ENCODE data around the gene NRXN2.
"Not testable (repeated sequence)": the region's sequence is repeated elsewhere in the genome, so short reads cannot be mapped to it uniquely, and the experiment has no call there.

Gene NRXN2

DNA sequence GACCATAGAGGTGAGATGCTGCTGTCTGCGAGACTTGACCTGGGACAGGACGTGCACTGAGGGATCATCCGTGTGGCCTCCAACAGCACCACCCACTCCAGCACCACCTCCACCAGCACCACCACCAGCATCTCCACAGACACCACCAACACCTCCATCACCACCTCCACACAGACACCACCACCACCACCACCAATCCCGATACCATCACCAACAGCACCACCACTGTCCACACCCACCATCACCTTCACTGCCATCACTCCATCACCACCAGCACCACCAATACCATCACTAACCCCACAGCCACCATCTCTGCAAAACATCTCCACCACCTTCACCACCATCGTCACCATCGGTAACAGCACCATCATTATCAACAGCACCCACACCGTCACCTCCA lies 158.6 kb downstream of the NRXN2 start:
- no peak for DNase-seq (ENCODE audit: low read depth in 2 of 2)
- TF ChIP-seq, protein P1, sequence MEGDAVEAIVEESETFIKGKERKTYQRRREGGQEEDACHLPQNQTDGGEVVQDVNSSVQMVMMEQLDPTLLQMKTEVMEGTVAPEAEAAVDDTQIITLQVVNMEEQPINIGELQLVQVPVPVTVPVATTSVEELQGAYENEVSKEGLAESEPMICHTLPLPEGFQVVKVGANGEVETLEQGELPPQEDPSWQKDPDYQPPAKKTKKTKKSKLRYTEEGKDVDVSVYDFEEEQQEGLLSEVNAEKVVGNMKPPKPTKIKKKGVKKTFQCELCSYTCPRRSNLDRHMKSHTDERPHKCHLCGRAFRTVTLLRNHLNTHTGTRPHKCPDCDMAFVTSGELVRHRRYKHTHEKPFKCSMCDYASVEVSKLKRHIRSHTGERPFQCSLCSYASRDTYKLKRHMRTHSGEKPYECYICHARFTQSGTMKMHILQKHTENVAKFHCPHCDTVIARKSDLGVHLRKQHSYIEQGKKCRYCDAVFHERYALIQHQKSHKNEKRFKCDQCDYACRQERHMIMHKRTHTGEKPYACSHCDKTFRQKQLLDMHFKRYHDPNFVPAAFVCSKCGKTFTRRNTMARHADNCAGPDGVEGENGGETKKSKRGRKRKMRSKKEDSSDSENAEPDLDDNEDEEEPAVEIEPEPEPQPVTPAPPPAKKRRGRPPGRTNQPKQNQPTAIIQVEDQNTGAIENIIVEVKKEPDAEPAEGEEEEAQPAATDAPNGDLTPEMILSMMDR (IDR thresholded peaks at IDR 0.05; ENCODE audit: low read depth, low read length) = no peak
- H3K4me3 ChIP-seq (replicated peaks in 1 of 2; ENCODE audit: low read depth in 2 of 2, low read length in 2 of 2) = no peak overlapping the region

DNA sequence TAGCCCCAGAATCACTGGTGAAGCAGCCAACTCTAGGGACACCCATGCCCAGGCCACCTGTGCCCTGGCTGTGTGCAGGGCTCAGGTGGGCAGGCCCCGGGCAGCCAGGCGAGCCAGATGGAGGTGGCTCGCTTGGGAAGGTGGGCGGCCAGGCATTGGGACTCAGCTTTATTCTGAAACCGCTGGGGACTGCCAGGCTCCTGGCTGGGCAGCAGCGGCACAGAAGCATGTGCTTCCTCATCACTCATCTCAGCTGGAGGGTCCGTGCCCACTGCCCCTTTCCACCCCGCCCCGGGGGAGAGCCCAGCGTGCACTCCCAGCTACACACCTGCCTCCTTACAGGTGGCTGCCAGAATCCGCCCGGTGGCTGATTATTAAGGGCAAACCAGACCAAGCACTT lies 159.0 kb downstream of the NRXN2 start:
- TF ChIP-seq, protein P1 (IDR thresholded peaks at IDR 0.05; ENCODE audit: low read depth, low read length) = no peak
- DNase-seq (ENCODE audit: low read depth in 2 of 2) = no peak
- H3K4me3 ChIP-seq (replicated peaks in 1 of 2; ENCODE audit: low read depth in 2 of 2, low read length in 2 of 2) = no peak overlapping the region

DNA sequence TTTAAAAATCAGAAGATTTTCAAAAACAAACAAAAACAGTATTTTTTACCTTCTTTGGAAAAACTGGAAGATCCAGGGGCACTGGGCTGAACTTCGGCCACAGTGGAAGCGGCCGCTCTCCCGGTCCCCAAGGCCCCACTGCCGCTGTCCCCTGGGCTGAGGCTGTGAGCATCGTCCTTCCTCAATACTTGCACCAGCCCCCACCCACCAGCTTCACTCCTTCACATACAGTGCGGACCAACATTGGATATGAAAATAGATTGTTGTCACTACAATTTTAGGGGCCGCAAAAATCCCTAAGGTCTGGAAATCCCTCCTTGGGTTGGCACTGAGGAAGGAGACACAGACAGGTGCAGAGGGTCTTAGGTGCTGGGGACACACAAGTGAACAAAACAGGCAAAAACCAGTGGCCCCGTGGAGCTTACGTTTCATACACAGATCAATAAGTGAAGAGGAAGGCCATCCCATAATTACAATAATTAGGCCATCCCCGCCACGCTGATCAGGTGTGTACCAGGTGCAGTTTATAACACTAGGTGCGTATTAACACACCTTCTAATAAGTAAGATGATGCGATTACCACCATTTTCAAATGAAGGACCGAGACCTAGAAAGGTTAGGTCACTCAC lies 160.2 kb downstream of the NRXN2 start:
- DNase-seq (ENCODE audit: low read depth in 2 of 2) = no peak
- H3K4me3 ChIP-seq (replicated peaks in 1 of 2; ENCODE audit: low read depth in 2 of 2, low read length in 2 of 2) = no peak overlapping the region
- TF ChIP-seq, protein P1 (IDR thresholded peaks at IDR 0.05; ENCODE audit: low read depth, low read length) = no peak

DNA sequence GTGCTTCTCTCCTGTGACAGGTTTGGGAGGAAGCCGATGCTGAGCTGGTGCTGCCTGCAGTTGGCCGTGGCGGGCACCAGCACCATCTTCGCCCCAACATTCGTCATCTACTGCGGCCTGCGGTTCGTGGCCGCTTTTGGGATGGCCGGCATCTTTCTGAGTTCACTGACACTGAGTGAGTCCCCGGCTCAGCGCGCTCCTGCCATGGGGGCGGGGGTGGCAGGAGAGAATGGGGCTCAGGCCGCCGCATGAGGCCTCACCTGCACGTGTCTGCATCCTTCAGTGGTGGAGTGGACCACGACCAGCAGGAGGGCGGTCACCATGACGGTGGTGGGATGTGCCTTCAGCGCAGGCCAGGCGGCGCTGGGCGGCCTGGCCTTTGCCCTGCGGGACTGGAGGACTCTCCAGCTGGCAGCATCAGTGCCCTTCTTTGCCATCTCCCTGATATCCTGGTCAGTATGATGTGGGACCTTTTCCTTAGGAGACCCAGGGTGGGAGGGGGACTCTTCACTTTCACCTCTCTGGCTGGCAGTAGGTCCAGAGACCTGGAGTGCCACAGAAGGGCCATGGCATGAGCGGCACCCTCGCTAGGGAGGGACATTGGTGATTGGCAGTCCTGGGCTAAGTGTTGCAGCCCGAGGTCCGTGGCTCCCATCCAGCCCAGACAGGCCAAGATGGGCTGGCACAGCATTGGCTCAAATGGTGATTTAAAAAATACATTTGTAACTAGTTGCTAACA lies 160.8 kb downstream of the NRXN2 start:
- no peak for DNase-seq (ENCODE audit: low read depth in 2 of 2)
- no peak overlapping the region for H3K4me3 ChIP-seq (replicated peaks in 1 of 2; ENCODE audit: low read depth in 2 of 2, low read length in 2 of 2)
- TF ChIP-seq, protein P1 (IDR thresholded peaks at IDR 0.05; ENCODE audit: low read depth, low read length) = no peak

DNA sequence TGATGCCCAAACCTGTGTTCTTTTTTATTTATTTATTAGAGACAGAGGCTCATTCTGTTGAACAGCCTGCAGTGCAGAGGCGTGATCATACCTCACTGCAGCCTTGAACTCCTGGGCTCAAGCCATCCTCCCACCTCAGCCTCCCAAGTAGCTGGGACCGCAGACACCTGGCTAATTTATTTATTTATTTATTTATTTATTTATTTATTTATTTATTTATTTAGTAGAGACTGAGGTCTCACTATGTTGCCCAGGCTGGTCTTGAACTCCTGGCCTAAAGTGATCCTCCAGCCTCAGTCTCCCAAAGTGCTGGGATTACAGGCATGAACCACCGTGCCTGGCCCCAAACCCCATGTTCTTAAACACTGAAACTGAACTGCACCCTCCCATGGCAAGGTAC lies 161.6 kb downstream of the NRXN2 start:
- not testable (repeated sequence) for H3K4me3 ChIP-seq (replicated peaks in 1 of 2; ENCODE audit: low read depth in 2 of 2, low read length in 2 of 2); DNase-seq (ENCODE audit: low read depth in 2 of 2)

DNA sequence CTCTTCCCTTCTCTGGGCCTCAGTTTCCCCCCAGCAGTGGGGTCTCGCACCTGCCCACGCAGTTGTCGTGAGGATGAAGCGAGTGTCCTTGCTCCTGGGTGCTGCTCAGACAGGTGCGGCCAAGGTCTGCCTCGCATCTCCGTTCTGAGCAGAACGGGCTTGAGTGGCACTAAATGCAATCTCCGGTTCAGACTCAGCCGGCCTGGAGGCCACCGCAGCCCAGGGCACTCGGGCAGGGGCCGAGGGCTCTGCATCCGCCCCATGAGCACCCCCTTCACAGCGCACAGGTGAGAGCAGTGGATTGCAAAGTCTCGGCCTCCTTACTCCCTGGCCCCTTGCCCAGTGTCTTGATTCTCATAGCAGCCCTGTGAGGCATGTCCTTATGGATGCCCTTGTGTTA lies 162.1 kb downstream of the NRXN2 start:
- no peak for DNase-seq (ENCODE audit: low read depth in 2 of 2)

DNA sequence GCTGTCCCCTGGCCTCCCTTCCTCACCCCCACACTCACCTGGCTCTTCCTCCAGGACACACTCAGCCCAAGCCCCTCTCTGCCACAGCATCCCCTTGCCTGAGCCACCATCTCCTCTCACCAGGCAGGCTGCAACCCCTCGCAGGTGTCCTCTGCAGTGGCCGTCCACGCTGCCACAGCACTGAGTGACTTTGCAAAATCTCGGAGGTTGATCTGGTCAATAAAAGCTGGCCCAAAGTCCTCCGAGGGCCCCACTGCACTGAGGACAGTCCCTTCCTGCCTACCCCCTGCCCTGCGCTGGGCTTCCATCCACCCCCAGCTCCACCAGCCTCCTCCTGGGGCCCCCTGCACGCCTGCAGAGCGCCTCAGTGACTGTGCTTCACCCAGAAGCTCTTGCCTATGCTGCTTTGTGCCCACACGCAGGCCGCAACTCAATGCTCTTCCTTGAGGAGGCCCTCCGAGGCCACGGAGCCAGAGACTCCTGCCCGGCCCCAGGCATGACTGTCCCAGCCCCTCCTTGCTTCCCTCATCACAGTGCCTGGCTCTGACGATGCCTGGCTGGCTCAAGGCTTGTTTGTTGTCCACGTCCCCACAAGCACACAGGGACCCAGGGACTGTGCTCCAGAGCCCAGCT lies 162.7 kb downstream of the NRXN2 start:
- TF ChIP-seq, protein P1 (IDR thresholded peaks at IDR 0.05; ENCODE audit: low read depth, low read length) = no peak
- H3K4me3 ChIP-seq (replicated peaks in 1 of 2; ENCODE audit: low read depth in 2 of 2, low read length in 2 of 2) = no peak overlapping the region

More for the DNA sequence above, 162.1 kb downstream of the NRXN2 start:
- H3K4me3 ChIP-seq (replicated peaks in 1 of 2; ENCODE audit: low read depth in 2 of 2, low read length in 2 of 2) = no peak overlapping the region
- TF ChIP-seq, protein P1 (IDR thresholded peaks at IDR 0.05; ENCODE audit: low read depth, low read length) = no peak

More for the DNA sequence above, 162.7 kb downstream of the NRXN2 start:
- DNase-seq (ENCODE audit: low read depth in 2 of 2) = no peak

All from cardiac fibroblast (primary cell).